Measurements from ENCODE around the gene ANK3.

DNA sequence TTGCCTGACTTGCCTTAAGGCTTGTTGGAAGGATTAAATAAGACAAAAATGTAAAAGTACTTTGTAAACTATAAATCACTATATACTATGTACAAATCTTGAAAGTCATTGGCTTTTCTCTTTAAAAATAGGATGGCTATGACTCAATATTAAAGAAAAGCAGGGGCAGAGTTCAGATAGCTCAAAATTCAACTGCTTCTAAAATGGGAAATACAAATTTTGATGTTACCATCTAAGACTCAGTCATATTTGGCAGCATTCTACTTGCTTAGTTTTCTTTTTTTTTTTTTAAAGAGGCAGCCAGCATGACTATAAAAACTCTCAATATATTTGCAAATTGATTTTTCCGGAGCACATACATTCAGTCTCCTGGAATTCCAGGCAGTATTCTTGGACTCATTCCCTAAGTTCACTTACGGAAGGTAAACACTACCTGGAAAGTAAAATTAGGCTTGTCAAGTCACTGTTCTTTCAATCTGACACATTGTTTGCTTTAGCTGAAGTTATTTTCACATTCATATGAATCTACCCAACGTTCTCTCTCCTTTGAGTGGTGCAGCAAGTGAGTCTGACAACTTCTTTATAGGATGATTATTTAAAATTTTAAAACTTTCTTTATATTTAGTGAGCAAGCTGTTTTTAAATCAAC lies 349.5 kb downstream of the ANK3 start:
- TF ChIP-seq, protein P1, sequence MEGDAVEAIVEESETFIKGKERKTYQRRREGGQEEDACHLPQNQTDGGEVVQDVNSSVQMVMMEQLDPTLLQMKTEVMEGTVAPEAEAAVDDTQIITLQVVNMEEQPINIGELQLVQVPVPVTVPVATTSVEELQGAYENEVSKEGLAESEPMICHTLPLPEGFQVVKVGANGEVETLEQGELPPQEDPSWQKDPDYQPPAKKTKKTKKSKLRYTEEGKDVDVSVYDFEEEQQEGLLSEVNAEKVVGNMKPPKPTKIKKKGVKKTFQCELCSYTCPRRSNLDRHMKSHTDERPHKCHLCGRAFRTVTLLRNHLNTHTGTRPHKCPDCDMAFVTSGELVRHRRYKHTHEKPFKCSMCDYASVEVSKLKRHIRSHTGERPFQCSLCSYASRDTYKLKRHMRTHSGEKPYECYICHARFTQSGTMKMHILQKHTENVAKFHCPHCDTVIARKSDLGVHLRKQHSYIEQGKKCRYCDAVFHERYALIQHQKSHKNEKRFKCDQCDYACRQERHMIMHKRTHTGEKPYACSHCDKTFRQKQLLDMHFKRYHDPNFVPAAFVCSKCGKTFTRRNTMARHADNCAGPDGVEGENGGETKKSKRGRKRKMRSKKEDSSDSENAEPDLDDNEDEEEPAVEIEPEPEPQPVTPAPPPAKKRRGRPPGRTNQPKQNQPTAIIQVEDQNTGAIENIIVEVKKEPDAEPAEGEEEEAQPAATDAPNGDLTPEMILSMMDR (conservative IDR thresholded peaks at IDR 0.05; ENCODE audit: low read depth in 2 of 2): no peak
- TF ChIP-seq, protein P2, sequence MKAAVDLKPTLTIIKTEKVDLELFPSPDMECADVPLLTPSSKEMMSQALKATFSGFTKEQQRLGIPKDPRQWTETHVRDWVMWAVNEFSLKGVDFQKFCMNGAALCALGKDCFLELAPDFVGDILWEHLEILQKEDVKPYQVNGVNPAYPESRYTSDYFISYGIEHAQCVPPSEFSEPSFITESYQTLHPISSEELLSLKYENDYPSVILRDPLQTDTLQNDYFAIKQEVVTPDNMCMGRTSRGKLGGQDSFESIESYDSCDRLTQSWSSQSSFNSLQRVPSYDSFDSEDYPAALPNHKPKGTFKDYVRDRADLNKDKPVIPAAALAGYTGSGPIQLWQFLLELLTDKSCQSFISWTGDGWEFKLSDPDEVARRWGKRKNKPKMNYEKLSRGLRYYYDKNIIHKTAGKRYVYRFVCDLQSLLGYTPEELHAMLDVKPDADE (IDR thresholded peaks at IDR 0.05): no peak
- TF ChIP-seq POLR2AphosphoS5 (IDR thresholded peaks at IDR 0.05; ENCODE audit: low read depth): no peak
- TF ChIP-seq EZH2 (IDR thresholded peaks at IDR 0.05; ENCODE audit: low read depth, unreplicated experiment): no peak
- TF ChIP-seq CREB1 (CRISPR knock-in tag; IDR thresholded peaks at IDR 0.05; ENCODE audit: low read depth): no peak
- TF ChIP-seq, protein P3, sequence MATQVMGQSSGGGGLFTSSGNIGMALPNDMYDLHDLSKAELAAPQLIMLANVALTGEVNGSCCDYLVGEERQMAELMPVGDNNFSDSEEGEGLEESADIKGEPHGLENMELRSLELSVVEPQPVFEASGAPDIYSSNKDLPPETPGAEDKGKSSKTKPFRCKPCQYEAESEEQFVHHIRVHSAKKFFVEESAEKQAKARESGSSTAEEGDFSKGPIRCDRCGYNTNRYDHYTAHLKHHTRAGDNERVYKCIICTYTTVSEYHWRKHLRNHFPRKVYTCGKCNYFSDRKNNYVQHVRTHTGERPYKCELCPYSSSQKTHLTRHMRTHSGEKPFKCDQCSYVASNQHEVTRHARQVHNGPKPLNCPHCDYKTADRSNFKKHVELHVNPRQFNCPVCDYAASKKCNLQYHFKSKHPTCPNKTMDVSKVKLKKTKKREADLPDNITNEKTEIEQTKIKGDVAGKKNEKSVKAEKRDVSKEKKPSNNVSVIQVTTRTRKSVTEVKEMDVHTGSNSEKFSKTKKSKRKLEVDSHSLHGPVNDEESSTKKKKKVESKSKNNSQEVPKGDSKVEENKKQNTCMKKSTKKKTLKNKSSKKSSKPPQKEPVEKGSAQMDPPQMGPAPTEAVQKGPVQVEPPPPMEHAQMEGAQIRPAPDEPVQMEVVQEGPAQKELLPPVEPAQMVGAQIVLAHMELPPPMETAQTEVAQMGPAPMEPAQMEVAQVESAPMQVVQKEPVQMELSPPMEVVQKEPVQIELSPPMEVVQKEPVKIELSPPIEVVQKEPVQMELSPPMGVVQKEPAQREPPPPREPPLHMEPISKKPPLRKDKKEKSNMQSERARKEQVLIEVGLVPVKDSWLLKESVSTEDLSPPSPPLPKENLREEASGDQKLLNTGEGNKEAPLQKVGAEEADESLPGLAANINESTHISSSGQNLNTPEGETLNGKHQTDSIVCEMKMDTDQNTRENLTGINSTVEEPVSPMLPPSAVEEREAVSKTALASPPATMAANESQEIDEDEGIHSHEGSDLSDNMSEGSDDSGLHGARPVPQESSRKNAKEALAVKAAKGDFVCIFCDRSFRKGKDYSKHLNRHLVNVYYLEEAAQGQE (IDR thresholded peaks at IDR 0.05; ENCODE audit: unreplicated experiment): no peak
- TF ChIP-seq JUNB (IDR thresholded peaks at IDR 0.05; ENCODE audit: unreplicated experiment): no peak
- no peak for TF ChIP-seq NANOG (IDR thresholded peaks at IDR 0.05; ENCODE audit: borderline replicate concordance)
- TF ChIP-seq EZH2phosphoT487 (IDR thresholded peaks at IDR 0.05; ENCODE audit: unreplicated experiment): no peak
- no peak for TF ChIP-seq ZNF331 (CRISPR knock-in tag; IDR thresholded peaks at IDR 0.05; ENCODE audit: low read depth)
- TF ChIP-seq ZNF114 (CRISPR knock-in tag; IDR thresholded peaks at IDR 0.05): no peak
- TF ChIP-seq, protein P4, sequence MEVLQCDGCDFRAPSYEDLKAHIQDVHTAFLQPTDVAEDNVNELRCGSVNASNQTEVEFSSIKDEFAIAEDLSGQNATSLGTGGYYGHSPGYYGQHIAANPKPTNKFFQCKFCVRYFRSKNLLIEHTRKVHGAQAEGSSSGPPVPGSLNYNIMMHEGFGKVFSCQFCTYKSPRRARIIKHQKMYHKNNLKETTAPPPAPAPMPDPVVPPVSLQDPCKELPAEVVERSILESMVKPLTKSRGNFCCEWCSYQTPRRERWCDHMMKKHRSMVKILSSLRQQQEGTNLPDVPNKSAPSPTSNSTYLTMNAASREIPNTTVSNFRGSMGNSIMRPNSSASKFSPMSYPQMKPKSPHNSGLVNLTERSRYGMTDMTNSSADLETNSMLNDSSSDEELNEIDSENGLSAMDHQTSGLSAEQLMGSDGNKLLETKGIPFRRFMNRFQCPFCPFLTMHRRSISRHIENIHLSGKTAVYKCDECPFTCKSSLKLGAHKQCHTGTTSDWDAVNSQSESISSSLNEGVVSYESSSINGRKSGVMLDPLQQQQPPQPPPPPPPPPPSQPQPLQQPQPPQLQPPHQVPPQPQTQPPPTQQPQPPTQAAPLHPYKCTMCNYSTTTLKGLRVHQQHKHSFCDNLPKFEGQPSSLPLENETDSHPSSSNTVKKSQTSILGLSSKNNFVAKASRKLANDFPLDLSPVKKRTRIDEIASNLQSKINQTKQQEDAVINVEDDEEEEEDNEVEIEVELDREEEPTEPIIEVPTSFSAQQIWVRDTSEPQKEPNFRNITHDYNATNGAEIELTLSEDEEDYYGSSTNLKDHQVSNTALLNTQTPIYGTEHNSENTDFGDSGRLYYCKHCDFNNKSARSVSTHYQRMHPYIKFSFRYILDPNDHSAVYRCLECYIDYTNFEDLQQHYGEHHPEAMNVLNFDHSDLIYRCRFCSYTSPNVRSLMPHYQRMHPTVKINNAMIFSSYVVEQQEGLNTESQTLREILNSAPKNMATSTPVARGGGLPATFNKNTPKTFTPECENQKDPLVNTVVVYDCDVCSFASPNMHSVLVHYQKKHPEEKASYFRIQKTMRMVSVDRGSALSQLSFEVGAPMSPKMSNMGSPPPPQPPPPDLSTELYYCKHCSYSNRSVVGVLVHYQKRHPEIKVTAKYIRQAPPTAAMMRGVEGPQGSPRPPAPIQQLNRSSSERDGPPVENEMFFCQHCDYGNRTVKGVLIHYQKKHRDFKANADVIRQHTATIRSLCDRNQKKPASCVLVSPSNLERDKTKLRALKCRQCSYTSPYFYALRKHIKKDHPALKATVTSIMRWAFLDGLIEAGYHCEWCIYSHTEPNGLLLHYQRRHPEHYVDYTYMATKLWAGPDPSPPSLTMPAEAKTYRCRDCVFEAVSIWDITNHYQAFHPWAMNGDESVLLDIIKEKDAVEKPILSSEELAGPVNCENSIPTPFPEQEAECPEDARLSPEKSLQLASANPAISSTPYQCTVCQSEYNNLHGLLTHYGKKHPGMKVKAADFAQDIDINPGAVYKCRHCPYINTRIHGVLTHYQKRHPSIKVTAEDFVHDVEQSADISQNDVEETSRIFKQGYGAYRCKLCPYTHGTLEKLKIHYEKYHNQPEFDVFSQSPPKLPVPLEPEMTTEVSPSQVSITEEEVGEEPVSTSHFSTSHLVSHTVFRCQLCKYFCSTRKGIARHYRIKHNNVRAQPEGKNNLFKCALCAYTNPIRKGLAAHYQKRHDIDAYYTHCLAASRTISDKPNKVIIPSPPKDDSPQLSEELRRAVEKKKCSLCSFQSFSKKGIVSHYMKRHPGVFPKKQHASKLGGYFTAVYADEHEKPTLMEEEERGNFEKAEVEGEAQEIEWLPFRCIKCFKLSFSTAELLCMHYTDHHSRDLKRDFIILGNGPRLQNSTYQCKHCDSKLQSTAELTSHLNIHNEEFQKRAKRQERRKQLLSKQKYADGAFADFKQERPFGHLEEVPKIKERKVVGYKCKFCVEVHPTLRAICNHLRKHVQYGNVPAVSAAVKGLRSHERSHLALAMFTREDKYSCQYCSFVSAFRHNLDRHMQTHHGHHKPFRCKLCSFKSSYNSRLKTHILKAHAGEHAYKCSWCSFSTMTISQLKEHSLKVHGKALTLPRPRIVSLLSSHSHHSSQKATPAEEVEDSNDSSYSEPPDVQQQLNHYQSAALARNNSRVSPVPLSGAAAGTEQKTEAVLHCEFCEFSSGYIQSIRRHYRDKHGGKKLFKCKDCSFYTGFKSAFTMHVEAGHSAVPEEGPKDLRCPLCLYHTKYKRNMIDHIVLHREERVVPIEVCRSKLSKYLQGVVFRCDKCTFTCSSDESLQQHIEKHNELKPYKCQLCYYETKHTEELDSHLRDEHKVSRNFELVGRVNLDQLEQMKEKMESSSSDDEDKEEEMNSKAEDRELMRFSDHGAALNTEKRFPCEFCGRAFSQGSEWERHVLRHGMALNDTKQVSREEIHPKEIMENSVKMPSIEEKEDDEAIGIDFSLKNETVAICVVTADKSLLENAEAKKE (CRISPR knock-in tag; IDR thresholded peaks at IDR 0.05): no peak
- no peak for TF ChIP-seq STAT1 (IDR thresholded peaks at IDR 0.05; ENCODE audit: unreplicated experiment)

All from GM23338 (cell line).